ENCODE measurements around the gene RNH1.

Gene RNH1

DNA sequence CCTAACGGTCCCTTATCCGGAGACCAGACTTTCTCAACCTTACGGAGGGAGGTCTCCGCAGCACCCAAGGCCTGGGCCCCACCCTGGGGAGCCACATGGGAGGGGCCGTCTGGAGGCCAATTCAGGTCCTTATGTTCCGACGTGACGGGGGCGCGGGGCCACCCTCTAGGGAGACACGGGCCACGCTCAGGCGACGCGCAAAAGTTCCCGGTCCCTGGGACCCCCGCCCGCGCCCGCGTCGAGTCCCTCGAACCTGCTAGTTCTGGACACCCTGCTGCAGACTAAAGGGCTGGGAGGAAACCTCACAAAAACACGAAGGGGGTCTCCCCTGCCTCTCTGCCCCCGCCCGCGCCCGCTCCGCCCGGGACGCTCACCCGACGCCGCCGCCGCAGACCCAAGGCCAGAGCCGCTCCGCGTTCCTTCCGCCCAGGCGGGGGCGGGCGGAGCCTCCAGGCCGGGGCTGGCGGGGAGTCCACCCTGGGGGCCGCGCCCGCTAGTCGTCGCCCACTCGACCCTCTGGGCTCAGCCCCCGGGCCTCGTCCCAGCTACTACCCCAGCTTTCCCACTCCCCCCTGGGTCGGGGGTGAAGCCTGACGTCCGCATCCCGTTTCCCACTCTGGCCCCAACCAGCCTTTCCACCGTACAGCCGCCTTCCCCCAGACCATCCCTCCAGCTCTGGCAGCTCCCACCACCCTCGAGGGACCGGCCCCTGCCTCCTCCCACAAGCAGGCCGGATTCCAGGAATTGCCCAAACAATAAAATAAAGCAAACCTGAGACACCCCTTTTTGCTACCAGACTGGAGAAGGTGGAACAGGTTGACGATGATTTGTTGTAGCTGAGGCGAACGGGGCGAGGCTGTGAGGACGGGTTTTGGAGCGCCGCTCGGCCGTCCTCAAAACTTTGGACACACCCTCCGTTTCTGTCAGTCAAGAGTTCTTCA, 2.7 kb downstream of the RNH1 start:
- H3K27ac ChIP-seq: peak overlapping the region; percentile 96 to 99

DNA sequence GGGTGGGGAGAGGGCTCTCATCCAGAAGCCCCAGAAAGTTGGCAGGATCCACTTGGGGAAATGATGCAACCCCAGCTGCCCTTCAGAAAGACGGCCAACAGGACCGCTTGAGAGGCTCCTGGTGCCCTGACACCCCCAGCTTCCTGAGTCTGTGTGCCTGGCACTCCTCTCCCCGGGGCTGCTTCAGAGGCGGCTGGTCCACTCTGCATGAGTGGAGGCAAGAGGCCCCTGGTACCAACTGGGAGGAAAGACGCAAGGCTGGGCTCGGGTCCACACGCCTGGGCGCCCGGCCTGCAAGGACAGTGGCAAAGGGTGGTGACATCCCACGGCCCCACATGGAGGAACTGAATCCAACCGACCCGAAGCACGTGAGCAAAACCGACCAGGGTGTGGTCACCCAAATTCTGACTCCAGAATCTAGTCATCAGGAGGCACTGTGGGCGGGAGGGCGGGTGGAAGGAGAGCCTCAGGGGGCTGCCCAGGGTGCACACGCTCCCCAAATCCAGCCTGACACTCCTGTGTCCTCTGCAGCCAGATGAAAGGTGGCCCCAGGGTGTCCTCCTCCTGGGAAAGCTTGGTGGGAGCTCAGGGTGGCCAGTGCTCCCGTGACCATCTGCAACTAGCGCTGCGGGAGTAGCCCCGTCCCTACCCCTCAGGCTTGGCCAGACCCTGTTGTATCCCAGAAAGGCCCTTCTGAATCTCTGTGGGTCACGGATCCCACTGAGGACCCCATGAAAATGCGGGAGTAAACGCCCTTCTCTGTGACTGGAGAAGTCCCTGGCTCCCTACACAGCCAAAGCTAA, 3.7 kb downstream of the RNH1 start:
- peak; percentile 76 to 84 for DNase-seq
- Histone ChIP-seq H3K9me3 (no peaks in the 10 kb centered on the region), H3K36me3 (peaks cover 33 to 41% (median 38%) of the 10 kb centered on the region in 3 donors), H3K27ac (peak overlapping the region; percentile 96 to 99), H3K4me3 (peak overlapping the region; percentile 57 to 72), H3K27me3 (no peaks in the 10 kb centered on the region), H3K4me1 (peaks cover 5 to 55% (median 47%) of the 10 kb centered on the region in 4 donors)
- intact Hi-C loops (cut with DNase I; ENCODE audit: low total_unique reads): loop anchor here (5.0 kb wide), 1 partner anchor 51 kb away; the partner anchor contains the start of gene PTDSS2
- TF ChIP-seq, protein P1, sequence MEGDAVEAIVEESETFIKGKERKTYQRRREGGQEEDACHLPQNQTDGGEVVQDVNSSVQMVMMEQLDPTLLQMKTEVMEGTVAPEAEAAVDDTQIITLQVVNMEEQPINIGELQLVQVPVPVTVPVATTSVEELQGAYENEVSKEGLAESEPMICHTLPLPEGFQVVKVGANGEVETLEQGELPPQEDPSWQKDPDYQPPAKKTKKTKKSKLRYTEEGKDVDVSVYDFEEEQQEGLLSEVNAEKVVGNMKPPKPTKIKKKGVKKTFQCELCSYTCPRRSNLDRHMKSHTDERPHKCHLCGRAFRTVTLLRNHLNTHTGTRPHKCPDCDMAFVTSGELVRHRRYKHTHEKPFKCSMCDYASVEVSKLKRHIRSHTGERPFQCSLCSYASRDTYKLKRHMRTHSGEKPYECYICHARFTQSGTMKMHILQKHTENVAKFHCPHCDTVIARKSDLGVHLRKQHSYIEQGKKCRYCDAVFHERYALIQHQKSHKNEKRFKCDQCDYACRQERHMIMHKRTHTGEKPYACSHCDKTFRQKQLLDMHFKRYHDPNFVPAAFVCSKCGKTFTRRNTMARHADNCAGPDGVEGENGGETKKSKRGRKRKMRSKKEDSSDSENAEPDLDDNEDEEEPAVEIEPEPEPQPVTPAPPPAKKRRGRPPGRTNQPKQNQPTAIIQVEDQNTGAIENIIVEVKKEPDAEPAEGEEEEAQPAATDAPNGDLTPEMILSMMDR (IDR thresholded peaks at IDR 0.05): no peak

More for the DNA sequence above, 2.7 kb downstream of the RNH1 start:
- Histone ChIP-seq H3K4me1 (peaks cover 5 to 55% (median 47%) of the 10 kb centered on the region in 4 donors), H3K4me3 (peak overlapping the region; percentile 57 to 72), H3K27me3 (no peaks in the 10 kb centered on the region), H3K36me3 (peaks cover 23 to 40% (median 28%) of the 10 kb centered on the region in 3 donors), H3K9me3 (no peaks in the 10 kb centered on the region)
- peak in 1 of 2 donors; percentile 65 for DNase-seq
- intact Hi-C loops (cut with DNase I; ENCODE audit: low total_unique reads): loop anchor here (5.0 kb wide), 1 partner anchor 52 kb away; the partner anchor contains the start of gene PTDSS2
- TF ChIP-seq, protein P1 (IDR thresholded peaks at IDR 0.05): no peak

DNA sequence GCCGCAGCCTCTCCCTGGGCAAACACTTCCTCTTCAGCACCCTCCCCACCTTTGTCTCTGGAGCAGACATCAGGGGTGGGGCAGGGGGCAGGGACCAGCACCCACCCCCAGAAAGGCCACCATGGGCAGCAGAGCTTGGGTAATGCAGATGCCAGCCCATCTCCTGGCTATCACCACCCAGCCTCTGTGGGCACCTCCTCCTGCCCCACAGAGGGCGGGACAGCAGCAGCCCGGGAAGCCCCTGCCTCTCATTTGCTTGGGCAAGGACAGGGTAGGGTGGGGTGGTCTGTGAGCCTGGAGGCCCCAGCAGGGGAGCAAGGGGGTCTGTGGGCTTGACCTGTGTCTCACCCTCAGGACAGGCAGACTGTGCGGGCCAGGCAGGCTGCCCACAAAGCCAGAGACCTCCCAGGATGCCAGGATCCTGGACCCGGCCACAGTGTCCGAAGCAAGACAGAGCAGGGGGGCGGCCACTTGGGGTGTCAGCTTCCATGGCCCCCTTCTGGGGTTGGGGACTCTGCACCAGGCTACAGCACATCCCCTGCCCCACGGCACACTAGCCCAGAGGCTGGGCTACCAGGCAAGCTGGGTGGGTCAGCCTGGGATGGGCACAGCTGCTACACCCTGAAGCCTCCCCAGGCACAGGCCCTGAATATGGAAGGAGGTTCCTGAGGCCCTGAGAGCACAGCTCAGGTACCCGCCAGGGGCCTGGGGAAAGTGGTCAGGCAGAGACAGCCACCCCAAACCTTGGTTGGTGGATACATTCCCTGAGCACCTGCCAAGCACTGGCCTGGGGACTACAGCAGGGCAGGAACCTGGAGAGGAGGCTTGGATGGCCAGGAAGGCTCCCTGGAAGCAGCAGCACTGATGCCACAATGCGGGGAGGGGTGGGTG, 4.5 kb downstream of the RNH1 start:
- Histone ChIP-seq H3K27ac (peak overlapping the region; percentile 96 to 99), H3K27me3 (no peaks in the 10 kb centered on the region), H3K4me3 (peak overlapping the region in 1 of 2 donors; percentile 72), H3K36me3 (peaks cover 41 to 48% (median 46%) of the 10 kb centered on the region in 3 donors), H3K9me3 (no peaks in the 10 kb centered on the region), H3K4me1 (peaks cover 5 to 48% (median 41%) of the 10 kb centered on the region in 4 donors)
- TF ChIP-seq, protein P1 (IDR thresholded peaks at IDR 0.05): no peak
- intact Hi-C loops (cut with DNase I; ENCODE audit: low total_unique reads): loop anchor here (5.0 kb wide), 1 partner anchor 50 kb away; the partner anchor contains the start of gene PTDSS2
- no peak for DNase-seq

DNA sequence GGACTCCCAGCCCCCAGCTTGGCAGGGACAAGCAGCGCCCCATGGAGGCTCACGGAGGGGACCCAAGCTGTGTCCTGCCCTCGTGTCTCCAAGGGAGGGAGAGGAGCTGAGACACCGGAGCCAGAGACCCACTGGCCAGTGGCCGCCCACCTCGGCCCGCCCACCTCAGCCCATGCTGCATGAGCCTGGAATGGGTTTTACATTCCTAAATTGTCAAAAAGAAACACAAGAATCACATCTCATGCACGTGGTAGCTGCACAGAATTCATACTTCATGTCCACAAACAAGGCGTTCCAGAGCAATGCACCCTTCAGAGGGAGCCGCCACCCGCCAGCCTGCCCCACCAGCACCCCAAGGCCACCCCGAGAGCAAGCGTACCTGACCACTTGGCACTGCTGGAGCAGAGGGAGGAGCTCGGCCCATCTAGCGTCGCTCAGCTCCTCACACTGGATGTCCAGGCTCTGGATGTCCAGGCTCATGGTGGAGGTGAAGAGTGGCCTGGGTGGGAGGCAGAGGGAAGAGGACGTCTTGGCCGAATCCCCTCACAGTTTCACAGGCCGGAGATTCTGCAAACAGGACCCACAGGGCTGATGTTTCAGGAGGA, 5.3 kb downstream of the RNH1 start:
- Histone ChIP-seq H3K27ac (peak overlapping the region; percentile 96 to 99), H3K36me3 (peaks cover 49 to 55% (median 54%) of the 10 kb centered on the region in 3 donors), H3K9me3 (no peaks in the 10 kb centered on the region), H3K4me3 (no peak overlapping the region), H3K4me1 (peaks cover 2 to 47% (median 40%) of the 10 kb centered on the region in 4 donors), H3K27me3 (no peaks in the 10 kb centered on the region)
- no peak for DNase-seq
- TF ChIP-seq, protein P1 (IDR thresholded peaks at IDR 0.05): no peak
- intact Hi-C loops (cut with DNase I; ENCODE audit: low total_unique reads): loop anchor here (5.0 kb wide), 1 partner anchor 49 kb away; the partner anchor contains the start of gene PTDSS2
